ENCODE results near the gene PDE4B. TPM values are rescaled to one million over a fixed set of nuclear protein-coding genes. Genes with fewer than 3 reads are reported as not detected.
A peak's percentile ranks its signal among the peaks of the same experiment; 100 is the strongest.

Gene PDE4B
- total RNA-seq, 4 donors from 2014 or later, result 5.2 to 16.6 (median 9.6) TPM

DNA sequence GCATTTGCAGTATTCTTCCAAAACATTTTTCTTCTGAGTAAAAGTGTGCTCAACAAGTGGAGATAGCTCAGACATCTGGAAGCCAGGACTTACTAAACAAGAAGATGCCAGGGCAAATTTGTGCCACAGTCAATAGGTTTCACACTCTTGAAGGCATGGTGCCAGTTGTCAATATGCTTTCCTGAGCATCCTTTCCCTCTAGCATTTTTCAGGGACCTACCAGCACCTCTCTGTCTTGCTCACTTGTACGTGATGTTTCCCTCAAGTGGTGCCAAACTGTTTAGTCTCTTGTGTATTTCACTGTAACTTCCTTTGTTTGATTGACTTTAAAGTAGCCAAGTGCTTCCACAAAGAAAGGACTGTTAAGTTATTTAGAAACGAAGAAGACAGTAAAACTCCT lies 547.2 kb downstream of the PDE4B start:
- TF ChIP-seq EP300 (IDR thresholded peaks at IDR 0.05) (peak in 1 of 2 donors; percentile 25), CTCF (IDR thresholded peaks at IDR 0.05) (no peak), POLR2A (IDR thresholded peaks at IDR 0.05) (no peak)
- H3K36me3 ChIP-seq, result no peaks in the 10 kb centered on the region
- peaks cover 0 to 26% (median 9%) of the 10 kb centered on the region in 4 donors for H3K4me1 ChIP-seq
- H3K4me3 ChIP-seq, result no peak overlapping the region
- H3K27ac ChIP-seq, result peak overlapping the region in 2 of 4 donors; percentile 45 to 63
- no peaks in the 10 kb centered on the region for H3K9me3 ChIP-seq
- no peaks in the 10 kb centered on the region for H3K27me3 ChIP-seq
- WGBS, 2 donors, result 11 to 13% methylated on average over 2 of the region's 2 CpGs
- no peak for DNase-seq (ENCODE audit: low spot score in 2 of 2)

DNA sequence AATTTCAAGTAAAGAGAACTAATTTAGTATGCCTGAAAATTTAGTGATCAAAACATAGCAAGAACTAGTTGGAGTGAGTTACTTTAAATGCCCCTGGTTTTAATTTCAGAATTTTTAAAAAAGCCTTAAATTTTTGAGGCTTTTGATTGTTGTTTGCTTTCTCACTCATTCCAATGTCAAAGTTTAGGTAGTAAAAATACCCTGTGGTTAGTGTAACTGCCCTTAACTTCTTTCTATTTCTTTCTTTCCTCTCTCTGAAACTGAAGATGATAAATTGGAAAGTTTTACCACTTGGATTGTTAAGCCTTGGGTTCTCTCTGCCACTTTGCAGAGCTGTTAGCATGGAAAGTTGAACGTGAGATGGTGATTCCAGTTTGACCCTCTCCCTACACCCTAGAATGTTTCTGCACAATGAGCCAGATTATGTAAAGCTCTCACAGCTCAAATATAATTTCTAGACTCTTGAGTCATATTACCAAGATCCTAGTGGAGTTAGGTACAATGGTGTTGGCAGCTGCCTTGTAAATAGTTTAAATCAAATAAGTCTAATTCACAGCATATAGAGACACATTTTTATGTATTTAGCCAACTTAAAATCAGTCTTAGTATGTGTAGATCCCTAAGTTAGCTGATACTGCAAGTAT lies 548.9 kb downstream of the PDE4B start:
- Histone ChIP-seq H3K36me3 (no peaks in the 10 kb centered on the region), H3K27ac (peak overlapping the region in 1 of 4 donors; percentile 8), H3K4me3 (no peak overlapping the region), H3K4me1 (peaks cover 0 to 14% (median 11%) of the 10 kb centered on the region in 4 donors), H3K9me3 (no peaks in the 10 kb centered on the region), H3K27me3 (no peaks in the 10 kb centered on the region)
- DNase-seq (ENCODE audit: low spot score in 2 of 2), result no peak
- 48 to 62% methylated on average over 1 of the region's 1 CpG for WGBS, 2 donors
- TF ChIP-seq POLR2A (IDR thresholded peaks at IDR 0.05), result no peak
- TF ChIP-seq EP300 (IDR thresholded peaks at IDR 0.05), result no peak
- TF ChIP-seq CTCF (IDR thresholded peaks at IDR 0.05), result no peak

GRCh38 chr1:66342707-66343106 lies 550.0 kb downstream of the PDE4B start:
- 78 to 83% methylated on average over 7 of the region's 7 CpGs for WGBS, 2 donors
- TF ChIP-seq EP300 (IDR thresholded peaks at IDR 0.05) (no peak), CTCF (IDR thresholded peaks at IDR 0.05) (no peak), POLR2A (IDR thresholded peaks at IDR 0.05) (no peak)

DNA sequence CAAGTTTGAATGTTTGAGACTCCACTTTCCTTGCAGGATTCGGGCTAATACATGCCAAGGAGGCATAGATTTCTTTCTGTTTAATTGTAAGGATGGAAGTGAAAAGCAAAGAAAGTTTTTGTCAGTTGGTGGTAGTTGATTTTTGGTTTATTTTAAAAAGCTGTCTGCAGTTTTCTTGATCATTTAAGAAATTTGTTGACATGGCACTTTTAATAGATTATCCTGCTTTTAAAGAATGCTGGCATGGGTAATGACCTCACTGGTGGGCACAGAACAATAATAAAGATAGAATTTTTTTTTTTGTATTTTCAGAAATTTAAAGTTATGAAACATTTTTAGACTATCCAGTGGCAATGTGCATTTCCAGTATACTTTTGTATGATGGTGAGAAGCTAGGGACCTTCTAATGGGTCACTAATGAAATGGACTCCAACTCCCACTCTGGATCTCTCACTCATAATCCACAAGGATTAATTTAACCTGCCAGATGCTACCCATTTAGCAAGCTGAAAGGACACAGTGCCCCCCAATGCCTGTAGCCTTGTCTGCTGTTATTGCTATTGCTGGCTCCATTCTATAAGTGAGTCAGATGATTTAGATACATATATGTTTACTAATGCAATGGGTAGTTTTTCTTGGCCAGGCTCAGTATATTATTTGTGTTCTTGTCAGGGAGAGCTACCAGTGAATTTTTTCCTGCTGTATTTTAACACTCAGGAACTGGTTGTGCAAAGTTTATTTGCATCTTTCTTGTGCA lies 551.1 kb downstream of the PDE4B start:
- Histone ChIP-seq H3K4me1 (peaks cover 0 to 10% (median 9%) of the 10 kb centered on the region in 4 donors), H3K27ac (no peak overlapping the region), H3K4me3 (no peak overlapping the region), H3K36me3 (no peaks in the 10 kb centered on the region), H3K9me3 (no peaks in the 10 kb centered on the region), H3K27me3 (no peaks in the 10 kb centered on the region)
- 84 to 95% methylated on average over 1 of the region's 1 CpG for WGBS, 2 donors
- no peak for TF ChIP-seq EP300 (IDR thresholded peaks at IDR 0.05)
- no peak for TF ChIP-seq CTCF (IDR thresholded peaks at IDR 0.05)
- TF ChIP-seq POLR2A (IDR thresholded peaks at IDR 0.05), result no peak
- no peak for DNase-seq (ENCODE audit: low spot score in 2 of 2)

More at GRCh38 chr1:66342707-66343106, 550.0 kb downstream of the PDE4B start:
- Histone ChIP-seq H3K4me1 (peaks cover 0 to 9% (median 9%) of the 10 kb centered on the region in 4 donors), H3K27me3 (no peaks in the 10 kb centered on the region), H3K27ac (no peak overlapping the region), H3K9me3 (no peaks in the 10 kb centered on the region), H3K36me3 (no peaks in the 10 kb centered on the region), H3K4me3 (no peak overlapping the region)
- DNase-seq (ENCODE audit: low spot score in 2 of 2), result no peak
